Prostate gland (tissue), 2 donors: ENCODE results near the gene LIPC. TPM values are rescaled to one million over a fixed set of nuclear protein-coding genes. Genes with fewer than 3 reads are reported as not detected.

Source experiments
- DNase-seq: peaks from one replicate; pipeline ENCODE4 v3.0.0-alpha.2; 2019; ENCODE audit warnings: low spot score
- H3K27ac ChIP-seq, 2 donors: fragments of 200-600 bp; sonication (generic); 2 replicates each; pipeline ENCODE4 v1.5.1; 2017 to 2019
- H3K27me3 ChIP-seq: fragments of 200-600 bp; sonication (generic); replicated peaks from 2 replicates; pipeline ENCODE4 v1.5.1; 2019; ENCODE audit not compliant: insufficient read depth
- H3K36me3 ChIP-seq, 2 donors: fragments of 200-600 bp; sonication (generic); 1 replicate in 1 of 2; 2 replicates in 1 of 2; pipeline versions ENCODE4 v1.5.1 to v1.8.1; 2017 to 2019
- H3K4me1 ChIP-seq: fragments of 200-600 bp; sonication (generic); replicated peaks from 2 replicates; pipeline ENCODE4 v1.5.1; 2019
- H3K4me3 ChIP-seq, 2 donors: fragments of 200-600 bp; sonication (generic); 2 replicates each; pipeline ENCODE4 v1.5.1; 2017 to 2019
- H3K9me3 ChIP-seq: fragments of 200-600 bp; sonication (generic); 2 replicates; pipeline ENCODE4 v1.5.1; 2017
- POLR2A ChIP-seq: fragments of 450-650 bp; IDR thresholded peaks from one replicate; pipeline ENCODE4 v1.6.1; 2016; ENCODE audit warnings: antibody characterized with exemption, mild to moderate bottlenecking
- POLR2AphosphoS5 ChIP-seq: sonication (generic); formaldehyde crosslinking; IDR thresholded peaks from one replicate; pipeline ENCODE4 v1.6.1; 2017; ENCODE audit warnings: antibody characterized with exemption
- WGBS: methylation state at CpG from one replicate; pipeline ENCODE4 v1.1.5; 2018; 5-methylcytosine and 5-hydroxymethylcytosine counted together
- intact Hi-C: fragments of 100-400 bp; cut with DNase I; formaldehyde crosslinking; loops from one replicate; pipeline ENCODE4 v1.14.2; 2022
- total RNA-seq, 2 donors: library from RNA; depleted of rRNA; stranded (reverse); fragments of >200 nt; gene quantifications; one replicate each; pipeline ENCODE4 v1.1.0, GENCODE V29; 2016
- TF ChIP-seq, protein P1 (sequence below), 4 experiments: fragments of 200-600 bp in 2 of 4; fragments of 450-650 bp in 2 of 4; sonication (generic) in 2 of 4; IDR thresholded peaks; 1 replicate in 3 of 4; 2 replicates in 1 of 4; pipeline ENCODE4 v1.5.1; 2016 to 2019; ENCODE audit warnings: antibody characterized with exemption in 4 of 4, mild to moderate bottlenecking in 2 of 4, moderate library complexity in 2 of 4

Gene LIPC
- total RNA-seq, 2 donors from 2014 or later: 0.14 TPM; not detected in 1

- no peaks in the 10 kb centered on the region for H3K27me3 ChIP-seq
- peak; percentile 68 for DNase-seq
- H3K4me1 ChIP-seq: peaks cover 4% of the 10 kb centered on the region
- WGBS: 47% methylated on average over 1 of the region's 1 CpG
- peak overlapping the region; percentile 70 to 72 for H3K27ac ChIP-seq
- TF ChIP-seq POLR2AphosphoS5 (peak; percentile 58), POLR2A (no peak)
- TF ChIP-seq, protein P1, sequence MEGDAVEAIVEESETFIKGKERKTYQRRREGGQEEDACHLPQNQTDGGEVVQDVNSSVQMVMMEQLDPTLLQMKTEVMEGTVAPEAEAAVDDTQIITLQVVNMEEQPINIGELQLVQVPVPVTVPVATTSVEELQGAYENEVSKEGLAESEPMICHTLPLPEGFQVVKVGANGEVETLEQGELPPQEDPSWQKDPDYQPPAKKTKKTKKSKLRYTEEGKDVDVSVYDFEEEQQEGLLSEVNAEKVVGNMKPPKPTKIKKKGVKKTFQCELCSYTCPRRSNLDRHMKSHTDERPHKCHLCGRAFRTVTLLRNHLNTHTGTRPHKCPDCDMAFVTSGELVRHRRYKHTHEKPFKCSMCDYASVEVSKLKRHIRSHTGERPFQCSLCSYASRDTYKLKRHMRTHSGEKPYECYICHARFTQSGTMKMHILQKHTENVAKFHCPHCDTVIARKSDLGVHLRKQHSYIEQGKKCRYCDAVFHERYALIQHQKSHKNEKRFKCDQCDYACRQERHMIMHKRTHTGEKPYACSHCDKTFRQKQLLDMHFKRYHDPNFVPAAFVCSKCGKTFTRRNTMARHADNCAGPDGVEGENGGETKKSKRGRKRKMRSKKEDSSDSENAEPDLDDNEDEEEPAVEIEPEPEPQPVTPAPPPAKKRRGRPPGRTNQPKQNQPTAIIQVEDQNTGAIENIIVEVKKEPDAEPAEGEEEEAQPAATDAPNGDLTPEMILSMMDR (IDR thresholded peaks at IDR 0.05): no peak
- intact Hi-C loops: no loop called here
- H3K9me3 ChIP-seq: no peaks in the 10 kb centered on the region
- no peaks in the 10 kb centered on the region for H3K36me3 ChIP-seq
- no peak overlapping the region for H3K4me3 ChIP-seq
These were observed 9.1 kb downstream of the LIPC start for GRCh38 chr15:58440922-58441321.

GRCh38 chr15:58441376-58442070 lies 9.7 kb downstream of the LIPC start:
- H3K4me1 ChIP-seq: peaks cover 4% of the 10 kb centered on the region
- TF ChIP-seq, protein P1 (IDR thresholded peaks at IDR 0.05): no peak
- TF ChIP-seq POLR2A: no peak
- no peak for TF ChIP-seq POLR2AphosphoS5
- no peak overlapping the region for H3K4me3 ChIP-seq
- WGBS: 84% methylated on average over 9 of the region's 9 CpGs
- H3K9me3 ChIP-seq: no peaks in the 10 kb centered on the region
- DNase-seq: no peak
- no peaks in the 10 kb centered on the region for H3K27me3 ChIP-seq
- no peaks in the 10 kb centered on the region for H3K36me3 ChIP-seq
- intact Hi-C loops: no loop called here
- peak overlapping the region; percentile 70 to 72 for H3K27ac ChIP-seq

GRCh38 chr15:58442122-58442521 lies 10.3 kb downstream of the LIPC start:
- H3K4me1 ChIP-seq: peaks cover 4% of the 10 kb centered on the region
- H3K27ac ChIP-seq: no peak overlapping the region
- WGBS: 64% methylated on average over 4 of the region's 4 CpGs
- no peaks in the 10 kb centered on the region for H3K9me3 ChIP-seq
- no peaks in the 10 kb centered on the region for H3K27me3 ChIP-seq
- H3K4me3 ChIP-seq: no peak overlapping the region
- DNase-seq: no peak
- intact Hi-C loops: no loop called here
- TF ChIP-seq POLR2A: no peak
- no peak for TF ChIP-seq POLR2AphosphoS5
- TF ChIP-seq, protein P1 (IDR thresholded peaks at IDR 0.05): no peak
- no peaks in the 10 kb centered on the region for H3K36me3 ChIP-seq

GRCh38 chr15:58443308-58443707 lies 11.5 kb downstream of the LIPC start:
- no peak for DNase-seq
- Histone ChIP-seq H3K27ac (no peak overlapping the region), H3K36me3 (no peaks in the 10 kb centered on the region), H3K27me3 (no peaks in the 10 kb centered on the region), H3K4me3 (no peak overlapping the region), H3K9me3 (no peaks in the 10 kb centered on the region), H3K4me1 (peaks cover 5% of the 10 kb centered on the region)
- intact Hi-C loops: no loop called here
- 99% methylated on average over 4 of the region's 4 CpGs for WGBS
- TF ChIP-seq POLR2AphosphoS5 (no peak), POLR2A (no peak)
- TF ChIP-seq, protein P1 (IDR thresholded peaks at IDR 0.05): no peak

GRCh38 chr15:58444056-58444455 lies 12.3 kb downstream of the LIPC start:
- no peak overlapping the region for H3K27ac ChIP-seq
- intact Hi-C loops: no loop called here
- no peaks in the 10 kb centered on the region for H3K36me3 ChIP-seq
- no peaks in the 10 kb centered on the region for H3K27me3 ChIP-seq
- H3K4me1 ChIP-seq: peaks cover 5% of the 10 kb centered on the region
- no peak for DNase-seq
- H3K4me3 ChIP-seq: no peak overlapping the region
- no peaks in the 10 kb centered on the region for H3K9me3 ChIP-seq
- WGBS: 84% methylated on average over 7 of the region's 7 CpGs
- TF ChIP-seq POLR2A (no peak), POLR2AphosphoS5 (no peak)
- TF ChIP-seq, protein P1 (IDR thresholded peaks at IDR 0.05): no peak
